Hepatocyte (in vitro differentiated cells): Measurements from ENCODE around the gene TCP11L2. TPM values are rescaled to one million over a fixed set of nuclear protein-coding genes. Genes with fewer than 3 reads are reported as not detected.

Experiments
- DNase-seq: peaks from one replicate; pipeline ENCODE4 v3.0.0-alpha.2; 2016; ENCODE audit warnings: low spot score
- H2AFZ ChIP-seq: fragments of 200-600 bp; sonication (generic); 2 replicates; pipeline ENCODE4 v1.6.0; 2016; ENCODE audit warnings: antibody characterized with exemption, mild to moderate bottlenecking
- H3K27ac ChIP-seq: fragments of 200-600 bp; sonication (generic); 2 replicates; pipeline ENCODE4 v1.5.1; 2016; ENCODE audit warnings: mild to moderate bottlenecking
- H3K27me3 ChIP-seq: fragments of 200-600 bp; sonication (generic); 2 replicates; pipeline ENCODE4 v1.6.1; 2016
- H3K36me3 ChIP-seq: fragments of 200-600 bp; sonication (generic); replicated peaks from 2 replicates; pipeline ENCODE4 v1.5.1; 2016; ENCODE audit warnings: low read depth; ENCODE audit not compliant: insufficient read depth
- H3K4me1 ChIP-seq: fragments of 200-600 bp; sonication (generic); 2 replicates; pipeline ENCODE4 v1.5.1; 2016; ENCODE audit warnings: mild to moderate bottlenecking, moderate library complexity; ENCODE audit not compliant: insufficient read depth
- H3K4me2 ChIP-seq: fragments of 200-600 bp; sonication (generic); 2 replicates; pipeline ENCODE4 v1.6.0; 2016
- H3K4me3 ChIP-seq: fragments of 200-600 bp; sonication (generic); 2 replicates; pipeline ENCODE4 v1.5.1; 2016; ENCODE audit warnings: mild to moderate bottlenecking
- H3K79me2 ChIP-seq: fragments of 200-600 bp; sonication (generic); 2 replicates; pipeline ENCODE4 v1.6.0; 2017; ENCODE audit warnings: mild to moderate bottlenecking
- H3K9me2 ChIP-seq: fragments of 200-600 bp; sonication (generic); replicated peaks from 2 replicates; pipeline ENCODE4 v1.6.0; 2017; ENCODE audit warnings: mild to moderate bottlenecking; ENCODE audit not compliant: insufficient read depth
- H3K9me3 ChIP-seq: fragments of 200-600 bp; sonication (generic); 2 replicates; pipeline ENCODE4 v1.5.1; 2016; ENCODE audit warnings: low read depth, mild to moderate bottlenecking
- H4K20me1 ChIP-seq: fragments of 200-600 bp; sonication (generic); 2 replicates; pipeline ENCODE4 v1.6.0; 2016; ENCODE audit warnings: mild to moderate bottlenecking; ENCODE audit not compliant: insufficient read depth, poor library complexity, severe bottlenecking
- CTCF ChIP-seq: fragments of 200-600 bp; sonication (generic); IDR thresholded peaks from 2 replicates; pipeline ENCODE4 v1.5.1; 2016; ENCODE audit warnings: antibody characterized with exemption, mild to moderate bottlenecking; ENCODE audit not compliant: poor library complexity
- EZH2 ChIP-seq: fragments of 200-600 bp; sonication (generic); IDR thresholded peaks from 2 replicates; pipeline ENCODE4 v1.6.1; 2016; ENCODE audit warnings: antibody characterized with exemption, mild to moderate bottlenecking, borderline replicate concordance
- EZH2phosphoT487 ChIP-seq: fragments of 200-600 bp; sonication (generic); IDR thresholded peaks from one replicate; pipeline ENCODE4 v1.6.1; 2018; ENCODE audit warnings: antibody characterized with exemption, mild to moderate bottlenecking, low read depth, moderate library complexity; ENCODE audit not compliant: unreplicated experiment, severe bottlenecking
- WGBS: methylation state at CpG from one replicate; pipeline ENCODE4 v1.1.6; 2016; ENCODE audit warnings: low lambda C conversion rate; ENCODE audit errors: missing lambda C conversion rate; 5-methylcytosine and 5-hydroxymethylcytosine counted together
- polyA plus RNA-seq: library from polyadenylated mRNA; unstranded; fragments of >200 nt; fragmentation: Nextera tagmentation; extraction: Ambion mirVana; gene quantifications from 2 replicates; pipeline ENCODE4 v1.2.1, GENCODE V29; 2016
- total RNA-seq: library from RNA; depleted of rRNA; stranded (reverse); fragments of >200 nt; gene quantifications from 2 replicates; pipeline ENCODE4 v1.2.3, GENCODE V29; 2014

TCP11L2 gene
- total and polyA plus RNA-seq, 2 experiments from 2014 or later, result 9.6 to 38.4 TPM

GRCh38 chr12:106256524-106256923, 46.0 kb upstream of the TCP11L2 start:
- no peaks in the 10 kb centered on the region for H3K79me2 ChIP-seq
- H4K20me1 ChIP-seq, result no peaks in the 10 kb centered on the region
- H3K4me3 ChIP-seq, result no peak overlapping the region
- no peaks in the 10 kb centered on the region for H3K27me3 ChIP-seq
- TF ChIP-seq EZH2phosphoT487 (no peak), CTCF (no peak), EZH2 (no peak)
- DNase-seq, result no peak
- H3K27ac ChIP-seq, result no peak overlapping the region
- no peak overlapping the region for H3K4me2 ChIP-seq
- H3K9me3 ChIP-seq, result no peaks in the 10 kb centered on the region
- H2AFZ ChIP-seq, result no peak overlapping the region
- no peaks in the 10 kb centered on the region for H3K4me1 ChIP-seq
- no peaks in the 10 kb centered on the region for H3K36me3 ChIP-seq
- no peaks in the 10 kb centered on the region for H3K9me2 ChIP-seq

GRCh38 chr12:106258226-106258625, 44.3 kb upstream of the TCP11L2 start:
- H3K79me2 ChIP-seq, result no peaks in the 10 kb centered on the region
- DNase-seq, result no peak
- no peaks in the 10 kb centered on the region for H3K27me3 ChIP-seq
- H3K27ac ChIP-seq, result no peak overlapping the region
- no peaks in the 10 kb centered on the region for H3K9me2 ChIP-seq
- 91% methylated on average over 4 of the region's 4 CpGs for WGBS
- no peaks in the 10 kb centered on the region for H3K9me3 ChIP-seq
- H3K36me3 ChIP-seq, result no peaks in the 10 kb centered on the region
- no peaks in the 10 kb centered on the region for H3K4me1 ChIP-seq
- H4K20me1 ChIP-seq, result no peaks in the 10 kb centered on the region
- H3K4me3 ChIP-seq, result no peak overlapping the region
- H3K4me2 ChIP-seq, result no peak overlapping the region
- TF ChIP-seq CTCF (no peak), EZH2phosphoT487 (no peak), EZH2 (no peak)
- H2AFZ ChIP-seq, result no peak overlapping the region

- H3K4me3 ChIP-seq, result no peak overlapping the region
- no peaks in the 10 kb centered on the region for H3K9me3 ChIP-seq
- H3K36me3 ChIP-seq, result no peaks in the 10 kb centered on the region
- no peaks in the 10 kb centered on the region for H3K79me2 ChIP-seq
- H3K27ac ChIP-seq, result no peak overlapping the region
- 80% methylated on average over 1 of the region's 1 CpG for WGBS
- H3K9me2 ChIP-seq, result no peaks in the 10 kb centered on the region
- H3K27me3 ChIP-seq, result no peaks in the 10 kb centered on the region
- H3K4me2 ChIP-seq, result no peak overlapping the region
- DNase-seq, result no peak
- no peaks in the 10 kb centered on the region for H3K4me1 ChIP-seq
- no peaks in the 10 kb centered on the region for H4K20me1 ChIP-seq
- TF ChIP-seq EZH2 (no peak), CTCF (no peak), EZH2phosphoT487 (no peak)
- no peak overlapping the region for H2AFZ ChIP-seq
These were observed 43.6 kb upstream of the TCP11L2 start for GRCh38 chr12:106258935-106259334.

GRCh38 chr12:106265116-106265515, 37.4 kb upstream of the TCP11L2 start:
- H3K9me2 ChIP-seq, result no peaks in the 10 kb centered on the region
- no peaks in the 10 kb centered on the region for H3K36me3 ChIP-seq
- DNase-seq, result no peak
- WGBS, result 100% methylated on average over 1 of the region's 1 CpG
- TF ChIP-seq EZH2, result no peak
- no peak for TF ChIP-seq CTCF
- TF ChIP-seq EZH2phosphoT487, result no peak
- no peak overlapping the region for H3K4me2 ChIP-seq
- no peak overlapping the region for H3K27ac ChIP-seq
- H3K79me2 ChIP-seq, result no peaks in the 10 kb centered on the region
- no peaks in the 10 kb centered on the region for H3K4me1 ChIP-seq
- no peak overlapping the region for H3K4me3 ChIP-seq
- no peaks in the 10 kb centered on the region for H3K27me3 ChIP-seq
- no peaks in the 10 kb centered on the region for H3K9me3 ChIP-seq
- H2AFZ ChIP-seq, result no peak overlapping the region
- H4K20me1 ChIP-seq, result no peaks in the 10 kb centered on the region
